ENCODE data around the gene NFE2L1. TPM values are rescaled to one million over a fixed set of nuclear protein-coding genes. Genes with fewer than 3 reads are reported as not detected.

Gene NFE2L1
- total RNA-seq, 1 experiment from 2014 or later, result 161 TPM

GRCh38 chr17:48104440-48104839 is 56.3 kb downstream of the NFE2L1 start:
- Histone ChIP-seq H3K56ac (ENCODE audit: insufficient read length, low read depth, low read length) (no peak overlapping the region), H3K9me3 (ENCODE audit: control insufficient read depth, low read depth, low read length) (no peaks in the 10 kb centered on the region), H3K4ac (ENCODE audit: low read depth, low read length) (no peak overlapping the region), H3K79me1 (ENCODE audit: insufficient read depth, low read depth, low read length, poor library complexity, severe bottlenecking) (no peaks in the 10 kb centered on the region), H2BK120ac (ENCODE audit: low read depth, low read length, poor library complexity, severe bottlenecking) (no peak overlapping the region), H2BK15ac (ENCODE audit: low read depth, low read length) (no peak overlapping the region), H3K27me3 (ENCODE audit: insufficient read depth, low read length) (no peaks in the 10 kb centered on the region), H2BK5ac (ENCODE audit: insufficient read length, low read length) (no peak overlapping the region), H3K14ac (ENCODE audit: insufficient read depth, low read length) (no peak overlapping the region), H4K91ac (ENCODE audit: insufficient read length, low read depth, low read length) (no peak overlapping the region), H4K5ac (ENCODE audit: insufficient read length, low read depth, low read length) (no peak overlapping the region), H2AK5ac (ENCODE audit: insufficient read length, low read length) (no peak overlapping the region), H2BK20ac (ENCODE audit: low read depth, low read length, poor library complexity, severe bottlenecking) (no peak overlapping the region), H3T11ph (ENCODE audit: low read length) (no peak overlapping the region), H2BK12ac (ENCODE audit: insufficient read length, low read depth, low read length) (no peak overlapping the region), H3K4me2 (ENCODE audit: insufficient read depth, insufficient read length, low read length) (no peak overlapping the region), H4K20me1 (ENCODE audit: control insufficient read depth, insufficient read depth, insufficient read length) (no peaks in the 10 kb centered on the region), H3K27ac (ENCODE audit: insufficient read length, low read depth, low read length) (no peak overlapping the region), H3K18ac (ENCODE audit: insufficient read length, low read depth, low read length) (no peak overlapping the region), H2AFZ (ENCODE audit: low read length) (no peak overlapping the region), H3K23ac (ENCODE audit: insufficient read length, low read depth, low read length) (no peak overlapping the region), H3K4me1 (ENCODE audit: insufficient read depth, low read length) (peaks cover 4% of the 10 kb centered on the region; the same call in 1 of the 2 replicates), H4K8ac (replicated peaks; ENCODE audit: insufficient read length, low read depth, low read length) (no peak overlapping the region), H3K23me2 (ENCODE audit: insufficient read length, low read depth, low read length, poor library complexity, severe bottlenecking) (peaks cover 8% of the 10 kb centered on the region), H3K79me2 (ENCODE audit: insufficient read depth, low read length) (peaks cover 10% of the 10 kb centered on the region; the same call in 1 of the 2 replicates), H3K9ac (ENCODE audit: extremely low read depth, insufficient read length, low read length) (no peak overlapping the region)
- Mint-ChIP-seq H3K4me3 (no peak overlapping the region), H3K4me1 (peaks cover 12 to 18% of the 10 kb centered on the region in 2 experiments), H3K36me3 (ENCODE audit: insufficient read depth in 1 of 3, low read depth in 3 of 3) (no peaks in the 10 kb centered on the region; a peak in 1 of 7 replicates), H3K27ac (no peak overlapping the region), H3K9me3 (peaks cover 0 to 8% of the 10 kb centered on the region in 2 experiments; a peak in 4 of 5 replicates), H3K27me3 (ENCODE audit: low read depth) (peaks cover 8% of the 10 kb centered on the region)
- no peak for DNase-seq
- TF ChIP-seq CTCF (conservative IDR thresholded peaks at IDR 0.05), result no peak
- WGBS (ENCODE audit: extremely low coverage, insufficient read length, low lambda C conversion rate), result no CpG with 5 or more reads among the region's 7 CpGs

Measured in H9 (cell line).